HepG2 (cell line): Measurements from ENCODE around the gene CBX5. TPM values are rescaled to one million over a fixed set of nuclear protein-coding genes. Genes with fewer than 3 reads are reported as not detected.

ENCODE experiments used
- ATAC-seq: fragments of 200-7000 bp; cut with Tn5 transposase; 3 replicates; pipeline ENCODE4 v1.9.1; 2020; ENCODE audit warnings: mild to moderate bottlenecking, moderate library complexity
- BruUV-seq: library from RNA; stranded (reverse); fragments of 400-500 nt; replicated peaks from 2 replicates; lab custom pipeline; 2021; lab: Mats Ljungman, UMichigan
- CTCF ChIA-PET: fragments of 300-600 bp; formaldehyde crosslinking; extraction: SDS; loops from one replicate; lab custom pipeline; 2021; ENCODE audit warnings: low total read pairs, inconsistent platforms, low intra/inter-chr PET ratio; lab: Yijun Ruan, JAX
- POLR2A ChIA-PET: fragments of 350-600 bp; sonication (Branson Sonifier 250); formaldehyde crosslinking; loops from one replicate; lab custom pipeline; 2020; ENCODE audit warnings: antibody characterized with exemption, inconsistent platforms; lab: Yijun Ruan, JAX
- DNase-seq: peaks from one replicate; pipeline ENCODE4 v3.0.0-alpha.2; 2015; ENCODE audit warnings: low spot score
- FAIRE-seq: peaks from 3 replicates; lab custom pipeline; 2011; peaks lifted over from hg19 to GRCh38; lab: Jason Lieb, UNC
- H2AFZ ChIP-seq: one replicate; pipeline ENCODE4 v1.6.1; 2011; ENCODE audit warnings: low read length, inconsistent platforms
- H3K27ac ChIP-seq: fragments of 300-600 bp; 3 replicates; pipeline ENCODE4 v1.8.0; 2011; ENCODE audit warnings: mixed run types, mild to moderate bottlenecking, mixed read lengths, low read length, inconsistent platforms; ENCODE audit not compliant: insufficient read depth; ENCODE audit errors: extremely low read length
- H3K27me3 ChIP-seq, 2 experiments: fragments of 200-600 bp in 1 of 2; 2 replicates in 1 of 2; 3 replicates in 1 of 2; pipeline versions ENCODE4 v1.6.0 to v1.8.0; 2011; ENCODE audit warnings: low read length in 2 of 2, mild to moderate bottlenecking in 2 of 2, moderate library complexity in 2 of 2, inconsistent platforms in 1 of 2; ENCODE audit not compliant: insufficient read depth in 2 of 2, control insufficient read depth in 1 of 2
- H3K36me3 ChIP-seq, 2 experiments: fragments of 200-600 bp in 1 of 2; replicated peaks in 1 of 2; 2 replicates in 1 of 2; 3 replicates in 1 of 2; pipeline versions ENCODE4 v1.5.1 to v1.8.0; 2011; ENCODE audit warnings: low read length in 2 of 2, inconsistent platforms in 1 of 2; ENCODE audit not compliant: insufficient read depth in 2 of 2, control insufficient read depth in 1 of 2
- H3K4me1 ChIP-seq: 2 replicates; pipeline ENCODE4 v1.5.1; 2012; ENCODE audit warnings: low read length, inconsistent platforms; ENCODE audit not compliant: insufficient read depth
- H3K4me2 ChIP-seq: 2 replicates; pipeline ENCODE4 v1.6.0; 2011; ENCODE audit warnings: low read depth, low read length, inconsistent platforms
- H3K4me3 ChIP-seq, 3 experiments: fragments of 200-600 bp in 1 of 3; sonication (generic), shearing (Covaris generic) in 1 of 3; replicated peaks in 1 of 3; 2 replicates each; pipeline ENCODE4 v1.5.1; 2011 to 2016; ENCODE audit warnings: low read length in 3 of 3, inconsistent platforms in 2 of 3, low read depth in 2 of 3, mild to moderate bottlenecking in 2 of 3, control low read depth in 1 of 3, mixed read lengths in 1 of 3; ENCODE audit not compliant: insufficient read depth in 1 of 3
- H3K79me2 ChIP-seq: one replicate; pipeline ENCODE4 v1.6.1; 2011; ENCODE audit warnings: low read length, inconsistent platforms; ENCODE audit not compliant: insufficient read depth
- H3K9ac ChIP-seq: 2 replicates; pipeline ENCODE4 v1.6.0; 2011; ENCODE audit warnings: mild to moderate bottlenecking, low read depth, low read length, inconsistent platforms; ENCODE audit not compliant: insufficient read depth
- H3K9me3 ChIP-seq: 2 replicates; pipeline ENCODE4 v1.5.1; 2012; ENCODE audit warnings: mild to moderate bottlenecking, low read length
- H4K20me1 ChIP-seq: 2 replicates; pipeline ENCODE4 v1.6.0; 2011; ENCODE audit warnings: inconsistent platforms, mild to moderate bottlenecking, low read length, moderate library complexity; ENCODE audit not compliant: insufficient read depth
- ARID5B ChIP-seq: IDR thresholded peaks from 2 replicates; pipeline ENCODE4 v1.4.0; 2020; ENCODE audit warnings: mild to moderate bottlenecking, missing genetic modification reagents
- DR1 ChIP-seq: sonication (generic); formaldehyde crosslinking; IDR thresholded peaks from 2 replicates; pipeline ENCODE4 v1.8.0; 2021; ENCODE audit warnings: mild to moderate bottlenecking, missing genetic modification reagents, inconsistent platforms
- EEA1 ChIP-seq: sonication (generic); formaldehyde crosslinking; IDR thresholded peaks from 2 replicates; pipeline ENCODE4 v1.5.1; 2020; ENCODE audit warnings: mild to moderate bottlenecking, missing genetic modification reagents, borderline replicate concordance
- PHF5A ChIP-seq: IDR thresholded peaks from one replicate; pipeline ENCODE4 v1.6.1; 2018; ENCODE audit warnings: low read depth, missing genetic modification reagents; ENCODE audit not compliant: unreplicated experiment
- SMAD1 ChIP-seq: sonication (generic); formaldehyde crosslinking; IDR thresholded peaks from 2 replicates; pipeline ENCODE4 v1.4.0; 2020; ENCODE audit warnings: missing genetic modification reagents, low read depth, mild to moderate bottlenecking, borderline replicate concordance
- SP140L ChIP-seq: sonication (generic); formaldehyde crosslinking; IDR thresholded peaks from 2 replicates; pipeline ENCODE4 v1.4.0; 2020; ENCODE audit warnings: missing genetic modification reagents, borderline replicate concordance
- ZNF235 ChIP-seq: sonication (generic); formaldehyde crosslinking; IDR thresholded peaks from 2 replicates; pipeline ENCODE4 v1.8.1; 2023; ENCODE audit warnings: mild to moderate bottlenecking, missing genetic modification reagents, borderline replicate concordance
- ZNF354B ChIP-seq: sonication (generic); formaldehyde crosslinking; IDR thresholded peaks from 2 replicates; pipeline ENCODE4 v1.8.0; 2022; ENCODE audit warnings: mild to moderate bottlenecking, missing genetic modification reagents
- ZNF674 ChIP-seq: sonication (generic); formaldehyde crosslinking; IDR thresholded peaks from 2 replicates; pipeline ENCODE4 v1.5.0; 2020; ENCODE audit warnings: low read depth, mild to moderate bottlenecking, missing genetic modification reagents
- ZNF703 ChIP-seq: sonication (generic); formaldehyde crosslinking; IDR thresholded peaks from 2 replicates; pipeline ENCODE4 v1.5.1; 2020; ENCODE audit warnings: missing genetic modification reagents, mild to moderate bottlenecking, moderate library complexity, borderline replicate concordance
- WGBS: methylation state at CpG from one replicate; pipeline ENCODE4 v1.1.6; 2017; ENCODE audit warnings: low lambda C conversion rate; 5-methylcytosine and 5-hydroxymethylcytosine counted together
- in situ Hi-C: cut with HindIII; loops from 2 replicates; pipeline ENCODE4 v1.10.0; 2017; ENCODE audit warnings: low pct_unique_long_range_greater_than_20kb; ENCODE audit not compliant: extremely low pct_ligation_motif_present
- intact Hi-C: fragments of 100-400 bp; cut with micrococcal nuclease; formaldehyde crosslinking; loops from one replicate; pipeline ENCODE4 v1.10.0; 2022; ENCODE audit not compliant: unreplicated experiment
- polyA plus RNA-seq, 8 experiments: library from polyadenylated mRNA; depleted of rRNA in 3 of 8; stranded (reverse) in 7 of 8; unstranded in 1 of 8; fragments of >200 nt; fragmentation: Illumina TruSeq in 4 of 8; extraction: Trizol in 4 of 8; gene quantifications; 2 replicates each; pipeline versions ENCODE4 v1.2.1 to v1.2.3, GENCODE V29; 2011 to 2016; ENCODE audit warnings: low read depth in 4 of 8, missing spikeins in 1 of 8, mixed read lengths in 1 of 8; ENCODE audit not compliant: insufficient read depth in 1 of 8
- total RNA-seq, 5 experiments: library from RNA; depleted of rRNA; stranded (reverse); fragments of >200 nt; fragmentation: Illumina TruSeq; extraction: Trizol; gene quantifications; 2 replicates each; pipeline ENCODE4 v1.2.3, GENCODE V29; 2016; ENCODE audit warnings: low read depth in 1 of 5

The CBX5 gene
- total and polyA plus RNA-seq, 2 of the 13 experiments (the other 11 are each of a cell fraction or from before 2014, with no cell fraction given), result 16.0 to 22.2 TPM

GRCh38 chr12:54276368-54276767 lies 3.6 kb downstream of the CBX5 start (continued):
- TF ChIP-seq SMAD1 (CRISPR knock-in tag), result no peak
- TF ChIP-seq SP140L (CRISPR knock-in tag), result no peak

GRCh38 chr12:54273981-54274380 lies 5.9 kb downstream of the CBX5 start:
- no peaks in the 10 kb centered on the region for H3K9me3 ChIP-seq
- in situ Hi-C loops, result no loop called here

More at GRCh38 chr12:54273981-54274380, 5.9 kb downstream of the CBX5 start:
- Histone ChIP-seq H4K20me1 (no peaks in the 10 kb centered on the region), H3K27me3 (no peaks in the 10 kb centered on the region), H3K4me2 (no peak overlapping the region), H2AFZ (no peak overlapping the region), H3K27ac (no peak overlapping the region), H3K4me1 (peaks cover 46% of the 10 kb centered on the region), H3K9ac (no peak overlapping the region), H3K4me3 (no peak overlapping the region), H3K36me3 (0 out of 5 replicates have a peak, but pooled peaks cover 0 to 11% of the 10 kb centered on the region in 2 experiments), H3K79me2 (peaks cover 33% of the 10 kb centered on the region)
- FAIRE-seq, result no peak
- DNase-seq, result no peak
- intact Hi-C loops, result no loop called here
- no TSS peak for BruUV-seq
- ChIA-PET CTCF (no interaction called here), POLR2A (no interaction called here)
- 85% methylated on average over 2 of the region's 2 CpGs for WGBS
- no peak for TF ChIP-seq ZNF235
- no peak for TF ChIP-seq PHF5A (CRISPR knock-in tag)
- no peak for TF ChIP-seq ARID5B (CRISPR knock-in tag)
- no peak for TF ChIP-seq EEA1 (CRISPR knock-in tag)
- TF ChIP-seq DR1, result no peak
- TF ChIP-seq ZNF703 (CRISPR knock-in tag), result no peak
- no peak for TF ChIP-seq ZNF354B
- no peak for TF ChIP-seq ZNF674 (CRISPR knock-in tag)
- no peak for ATAC-seq
